Astrocyte (in vitro differentiated cells and primary cell): ENCODE data around the gene CHDH. TPM values are rescaled to one million over a fixed set of nuclear protein-coding genes. Genes with fewer than 3 reads are reported as not detected.

Experiments used
- DNase-seq: peaks from one replicate; pipeline ENCODE4 v3.0.0-alpha.2; 2010; ENCODE audit warnings: low read depth
- FAIRE-seq: peaks from 2 replicates; lab custom pipeline; 2011; peaks lifted over from hg19 to GRCh38; lab: Jason Lieb, UNC
- H2AFZ ChIP-seq: 2 replicates; pipeline ENCODE4 v1.6.0; 2012; ENCODE audit warnings: low read depth, low read length, inconsistent platforms
- H3K27ac ChIP-seq: 2 replicates; pipeline ENCODE4 v1.5.1; 2011; ENCODE audit warnings: low read depth, low read length, inconsistent platforms
- H3K27me3 ChIP-seq: 2 replicates; pipeline ENCODE4 v1.6.0; 2011; ENCODE audit warnings: low read length, inconsistent platforms; ENCODE audit not compliant: insufficient read depth
- H3K36me3 ChIP-seq: 2 replicates; pipeline ENCODE4 v1.5.1; 2011; ENCODE audit warnings: low read length, inconsistent platforms; ENCODE audit not compliant: insufficient read depth
- H3K4me1 ChIP-seq: 2 replicates; pipeline ENCODE4 v1.5.1; 2011; ENCODE audit warnings: low read length, inconsistent platforms; ENCODE audit not compliant: insufficient read depth
- H3K4me2 ChIP-seq: 2 replicates; pipeline ENCODE4 v1.6.0; 2012; ENCODE audit warnings: low read length, inconsistent platforms
- H3K4me3 ChIP-seq: 2 replicates; pipeline ENCODE4 v1.5.1; 2011; ENCODE audit warnings: low read depth, mild to moderate bottlenecking, low read length, inconsistent platforms; ENCODE audit not compliant: insufficient read depth
- H3K79me2 ChIP-seq: 2 replicates; pipeline ENCODE4 v1.6.0; 2012; ENCODE audit warnings: mild to moderate bottlenecking, low read length, inconsistent platforms; ENCODE audit not compliant: insufficient read depth
- H3K9ac ChIP-seq: 2 replicates; pipeline ENCODE4 v1.6.0; 2012; ENCODE audit warnings: mild to moderate bottlenecking, low read length, inconsistent platforms
- H3K9me3 ChIP-seq: 2 replicates; pipeline ENCODE4 v1.5.1; 2012; ENCODE audit warnings: low read depth, mild to moderate bottlenecking, low read length, inconsistent platforms; ENCODE audit not compliant: insufficient read depth
- H4K20me1 ChIP-seq: 2 replicates; pipeline ENCODE4 v1.6.0; 2012; ENCODE audit warnings: low read length, inconsistent platforms; ENCODE audit not compliant: insufficient read depth
- H3K27ac Mint-ChIP-seq: one replicate; pipeline ENCODE4 v1.8.0; 2021; ENCODE audit warnings: mild to moderate bottlenecking, mixed read lengths; ENCODE audit not compliant: unreplicated experiment
- H3K27me3 Mint-ChIP-seq: one replicate; pipeline ENCODE4 v1.8.0; 2021; ENCODE audit warnings: low read depth, mixed read lengths; ENCODE audit not compliant: unreplicated experiment
- H3K36me3 Mint-ChIP-seq: one replicate; pipeline ENCODE4 v1.8.0; 2021; ENCODE audit warnings: low read depth, mixed read lengths; ENCODE audit not compliant: unreplicated experiment
- H3K4me1 Mint-ChIP-seq: one replicate; pipeline ENCODE4 v1.8.0; 2021; ENCODE audit warnings: low read depth, mixed read lengths; ENCODE audit not compliant: unreplicated experiment
- H3K4me3 Mint-ChIP-seq: one replicate; pipeline ENCODE4 v1.8.0; 2021; ENCODE audit warnings: mild to moderate bottlenecking, moderate library complexity, mixed read lengths; ENCODE audit not compliant: unreplicated experiment
- H3K9me3 Mint-ChIP-seq: one replicate; pipeline ENCODE4 v1.8.0; 2021; ENCODE audit warnings: mild to moderate bottlenecking, mixed read lengths; ENCODE audit not compliant: unreplicated experiment
- EZH2 ChIP-seq: IDR thresholded peaks from 2 replicates; pipeline ENCODE4 v1.6.1; 2012; ENCODE audit warnings: mild to moderate bottlenecking, low read length, inconsistent platforms; ENCODE audit not compliant: insufficient read depth
- total RNA-seq: library from RNA; stranded (reverse); gene quantifications from 2 replicates; pipeline ENCODE4 v1.2.1, GENCODE V29; 2021
- TF ChIP-seq, protein P1 (sequence below): IDR thresholded peaks from 2 replicates; pipeline ENCODE4 v1.5.1; 2011; ENCODE audit warnings: low read depth, mild to moderate bottlenecking, inconsistent platforms, low read length, moderate library complexity; ENCODE audit not compliant: insufficient read depth

CHDH gene
- total RNA-seq, 1 donor from 2014 or later = 0.48 TPM

DNA sequence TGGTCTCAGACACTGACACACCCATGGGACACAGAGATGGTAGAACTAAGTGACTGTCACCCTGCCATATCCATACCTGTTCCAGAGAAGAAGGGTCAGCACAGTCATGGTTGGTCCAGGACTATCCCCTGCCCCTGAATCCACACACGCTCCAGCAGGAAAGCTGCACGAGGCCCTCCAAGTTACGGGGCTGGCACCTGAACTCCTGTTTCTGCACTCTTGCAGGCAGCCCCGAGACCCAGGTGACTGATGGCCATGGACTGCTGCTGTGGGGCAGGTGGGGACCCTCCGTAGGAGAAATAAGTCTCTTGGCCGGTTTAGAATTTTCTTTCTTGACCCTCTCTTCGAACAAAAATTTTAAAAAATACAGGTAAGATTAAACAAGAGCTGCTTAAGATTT lies 30.6 kb downstream of the CHDH start:
- Histone ChIP-seq H3K4me3 (no peak overlapping the region), H3K79me2 (no peaks in the 10 kb centered on the region), H3K36me3 (no peaks in the 10 kb centered on the region), H4K20me1 (no peaks in the 10 kb centered on the region), H3K4me1 (no peaks in the 10 kb centered on the region), H3K4me2 (no peak overlapping the region), H2AFZ (no peak overlapping the region), H3K9me3 (no peaks in the 10 kb centered on the region), H3K9ac (no peak overlapping the region), H3K27me3 (no peaks in the 10 kb centered on the region), H3K27ac (no peak overlapping the region)
- no peaks in the 10 kb centered on the region for H3K9me3 Mint-ChIP-seq
- H3K4me1 Mint-ChIP-seq = no peaks in the 10 kb centered on the region
- H3K36me3 Mint-ChIP-seq = no peaks in the 10 kb centered on the region
- H3K4me3 Mint-ChIP-seq = no peak overlapping the region
- FAIRE-seq = no peak
- H3K27me3 Mint-ChIP-seq = peaks cover 17% of the 10 kb centered on the region
- DNase-seq = no peak
- no peak overlapping the region for H3K27ac Mint-ChIP-seq
- TF ChIP-seq EZH2 = no peak
- TF ChIP-seq, protein P1, sequence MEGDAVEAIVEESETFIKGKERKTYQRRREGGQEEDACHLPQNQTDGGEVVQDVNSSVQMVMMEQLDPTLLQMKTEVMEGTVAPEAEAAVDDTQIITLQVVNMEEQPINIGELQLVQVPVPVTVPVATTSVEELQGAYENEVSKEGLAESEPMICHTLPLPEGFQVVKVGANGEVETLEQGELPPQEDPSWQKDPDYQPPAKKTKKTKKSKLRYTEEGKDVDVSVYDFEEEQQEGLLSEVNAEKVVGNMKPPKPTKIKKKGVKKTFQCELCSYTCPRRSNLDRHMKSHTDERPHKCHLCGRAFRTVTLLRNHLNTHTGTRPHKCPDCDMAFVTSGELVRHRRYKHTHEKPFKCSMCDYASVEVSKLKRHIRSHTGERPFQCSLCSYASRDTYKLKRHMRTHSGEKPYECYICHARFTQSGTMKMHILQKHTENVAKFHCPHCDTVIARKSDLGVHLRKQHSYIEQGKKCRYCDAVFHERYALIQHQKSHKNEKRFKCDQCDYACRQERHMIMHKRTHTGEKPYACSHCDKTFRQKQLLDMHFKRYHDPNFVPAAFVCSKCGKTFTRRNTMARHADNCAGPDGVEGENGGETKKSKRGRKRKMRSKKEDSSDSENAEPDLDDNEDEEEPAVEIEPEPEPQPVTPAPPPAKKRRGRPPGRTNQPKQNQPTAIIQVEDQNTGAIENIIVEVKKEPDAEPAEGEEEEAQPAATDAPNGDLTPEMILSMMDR = no peak

DNA sequence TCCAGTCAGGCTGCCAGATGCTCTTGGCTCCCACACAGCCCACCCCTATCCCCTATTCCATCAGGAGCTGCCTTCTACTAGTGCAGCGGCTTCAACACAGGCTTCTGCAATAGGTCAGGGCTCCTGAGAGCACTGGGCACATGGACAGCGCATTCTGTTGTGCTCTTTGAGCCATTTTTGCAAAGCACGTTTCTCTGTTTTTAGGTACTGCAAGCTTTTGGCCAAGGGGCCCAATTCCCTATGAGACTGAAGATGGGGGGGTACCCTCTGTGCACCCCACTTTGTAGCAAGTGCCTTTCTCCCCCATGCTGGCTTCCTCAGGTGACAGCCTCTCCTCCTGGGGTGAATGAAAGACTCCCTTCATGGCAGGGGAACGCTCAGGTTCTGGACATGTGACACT lies 31.2 kb downstream of the CHDH start:
- Histone ChIP-seq H3K27ac (no peak overlapping the region), H3K4me3 (no peak overlapping the region), H3K4me1 (no peaks in the 10 kb centered on the region), H3K27me3 (no peaks in the 10 kb centered on the region), H3K9ac (no peak overlapping the region), H3K4me2 (no peak overlapping the region), H2AFZ (no peak overlapping the region), H3K79me2 (no peaks in the 10 kb centered on the region), H4K20me1 (no peaks in the 10 kb centered on the region), H3K9me3 (no peaks in the 10 kb centered on the region), H3K36me3 (no peaks in the 10 kb centered on the region)
- no peaks in the 10 kb centered on the region for H3K9me3 Mint-ChIP-seq
- no peak overlapping the region for H3K4me3 Mint-ChIP-seq
- H3K27me3 Mint-ChIP-seq = peaks cover 20% of the 10 kb centered on the region
- FAIRE-seq = no peak
- TF ChIP-seq, protein P1 = no peak
- no peak for TF ChIP-seq EZH2
- no peaks in the 10 kb centered on the region for H3K4me1 Mint-ChIP-seq
- no peaks in the 10 kb centered on the region for H3K36me3 Mint-ChIP-seq
- DNase-seq = no peak
- H3K27ac Mint-ChIP-seq = no peak overlapping the region

DNA sequence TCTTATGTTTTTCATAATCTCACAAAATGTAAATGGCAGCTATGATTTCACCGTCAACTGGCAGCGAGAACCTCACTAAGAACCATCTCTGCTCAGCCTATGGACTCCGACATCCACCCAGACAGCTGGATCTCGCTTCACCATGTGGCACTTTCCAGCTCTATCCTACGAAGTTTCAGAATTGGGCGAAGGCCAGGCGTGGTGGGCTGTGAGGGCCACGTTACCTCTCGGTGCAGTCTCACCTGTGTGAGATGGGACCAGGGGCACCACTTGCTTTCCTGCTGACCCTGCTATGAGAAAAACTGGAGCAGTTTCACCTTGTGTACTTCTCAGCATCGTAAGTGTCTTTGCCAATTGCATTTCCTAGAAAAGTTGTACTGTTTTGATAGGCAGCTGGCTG lies 32.3 kb downstream of the CHDH start:
- no peaks in the 10 kb centered on the region for H3K4me1 Mint-ChIP-seq

More for the DNA sequence above, 32.3 kb downstream of the CHDH start:
- H3K9me3 Mint-ChIP-seq = no peaks in the 10 kb centered on the region
- Histone ChIP-seq H4K20me1 (no peaks in the 10 kb centered on the region), H3K79me2 (no peaks in the 10 kb centered on the region), H3K4me2 (no peak overlapping the region), H2AFZ (no peak overlapping the region), H3K4me1 (no peaks in the 10 kb centered on the region), H3K9me3 (no peaks in the 10 kb centered on the region), H3K4me3 (no peak overlapping the region), H3K36me3 (no peaks in the 10 kb centered on the region), H3K9ac (no peak overlapping the region), H3K27ac (no peak overlapping the region), H3K27me3 (no peaks in the 10 kb centered on the region)
- DNase-seq (no peak), FAIRE-seq (no peak)
- H3K27me3 Mint-ChIP-seq = peaks cover 22% of the 10 kb centered on the region
- H3K4me3 Mint-ChIP-seq = no peak overlapping the region
- TF ChIP-seq, protein P1 = no peak
- no peak for TF ChIP-seq EZH2
- H3K36me3 Mint-ChIP-seq = no peaks in the 10 kb centered on the region
- no peak overlapping the region for H3K27ac Mint-ChIP-seq
